ENCODE results near the gene SUPV3L1.
"Not testable (repeated sequence)": the region's sequence is repeated elsewhere in the genome, so short reads cannot be mapped to it uniquely, and the experiment has no call there.

Gene SUPV3L1

GRCh38 chr10:69232736-69233480 lies 52.9 kb downstream of the SUPV3L1 start:
- no peak for DNase-seq

GRCh38 chr10:69234447-69234846 lies 54.4 kb downstream of the SUPV3L1 start:
- DNase-seq = no peak

GRCh38 chr10:69237528-69238159 lies 57.6 kb downstream of the SUPV3L1 start:
- peak; percentile 97 for DNase-seq

GRCh38 chr10:69239136-69239535 lies 59.1 kb downstream of the SUPV3L1 start:
- no peak for DNase-seq

GRCh38 chr10:69239816-69240434 lies 59.9 kb downstream of the SUPV3L1 start:
- DNase-seq = no peak

- DNase-seq = no peak
Measured at GRCh38 chr10:69240455-69240854, 60.4 kb downstream of the SUPV3L1 start.

- no peak for DNase-seq
Measured at GRCh38 chr10:69241575-69241974, 61.5 kb downstream of the SUPV3L1 start.

GRCh38 chr10:69242040-69242851 lies 62.2 kb downstream of the SUPV3L1 start:
- no peak for DNase-seq

- DNase-seq = no peak
Measured at GRCh38 chr10:69242852-69243212, 62.8 kb downstream of the SUPV3L1 start.

- no peak for DNase-seq
Measured at GRCh38 chr10:69243817-69244216, 63.8 kb downstream of the SUPV3L1 start.

GRCh38 chr10:69246036-69246435 lies 66.0 kb downstream of the SUPV3L1 start:
- no peak for DNase-seq

GRCh38 chr10:69246581-69247312 lies 66.7 kb downstream of the SUPV3L1 start:
- DNase-seq = no peak

- no peak for DNase-seq
Measured at GRCh38 chr10:69247313-69247710, 67.3 kb downstream of the SUPV3L1 start.

GRCh38 chr10:69248117-69248730 lies 68.2 kb downstream of the SUPV3L1 start:
- no peak for DNase-seq

GRCh38 chr10:69250041-69250440 lies 70.0 kb downstream of the SUPV3L1 start:
- DNase-seq = no peak

- not testable (repeated sequence) for DNase-seq
Measured at GRCh38 chr10:69251417-69251816, 71.4 kb downstream of the SUPV3L1 start.

- DNase-seq = no peak
Measured at GRCh38 chr10:69253171-69253570, 73.1 kb downstream of the SUPV3L1 start.

- DNase-seq = no peak
Measured at GRCh38 chr10:69254877-69255276, 74.8 kb downstream of the SUPV3L1 start.

Data from activated CD8-positive, alpha-beta memory T cell treated with anti-CD3 and anti-CD28 coated beads for 24 hours (primary cell).